Measurements from ENCODE around the gene CRTC3. TPM values are rescaled to one million over a fixed set of nuclear protein-coding genes. Genes with fewer than 3 reads are reported as not detected.
"Not testable (repeated sequence)": the region's sequence is repeated elsewhere in the genome, so short reads cannot be mapped to it uniquely, and the experiment has no call there.

CRTC3 gene
- total and polyA plus RNA-seq, 8 donors: 7.1 to 17.6 (median 11.4) TPM

- TF ChIP-seq CTCF (IDR thresholded peaks at IDR 0.05): no peak
- DNase-seq: no peak
- no peak for ATAC-seq
- Histone ChIP-seq H3K9me3 (no peaks in the 10 kb centered on the region), H3K4me1 (peaks cover 0 to 3% (median 0%) of the 10 kb centered on the region in 3 donors), H3K27ac (peak overlapping the region in 3 of 4 donors; percentile 83 to 91 (median 85)), H3K36me3 (no peaks in the 10 kb centered on the region), H3K27me3 (no peaks in the 10 kb centered on the region), H3K4me3 (peak overlapping the region in 3 of 4 donors; percentile 74 to 92 (median 76))
- intact Hi-C loops (cut with DNase I): no loop called here
- FAIRE-seq: no peak
- WGBS, 2 donors: 88 to 92% methylated on average over 14 of the region's 14 CpGs
These were observed 136.6 kb downstream of the CRTC3 start for GRCh38 chr15:90666135-90666909.

- TF ChIP-seq CTCF (IDR thresholded peaks at IDR 0.05): no peak
- WGBS, 2 donors: 83 to 86% methylated on average over 8 of the region's 8 CpGs
- DNase-seq (no peak), ATAC-seq (no peak), FAIRE-seq (no peak)
- no peaks in the 10 kb centered on the region for H3K9me3 ChIP-seq
- peaks cover 0 to 3% (median 0%) of the 10 kb centered on the region in 3 donors for H3K4me1 ChIP-seq
- H3K36me3 ChIP-seq: no peaks in the 10 kb centered on the region
- no peak overlapping the region for H3K4me3 ChIP-seq
- H3K27me3 ChIP-seq: no peaks in the 10 kb centered on the region
- intact Hi-C loops (cut with DNase I): no loop called here
- no peak overlapping the region for H3K27ac ChIP-seq
These were observed 137.5 kb downstream of the CRTC3 start for GRCh38 chr15:90667073-90667754.

GRCh38 chr15:90667755-90668345 is 138.1 kb downstream of the CRTC3 start:
- H3K9me3 ChIP-seq; H3K27ac ChIP-seq; H3K27me3 ChIP-seq; H3K36me3 ChIP-seq; H3K4me1 ChIP-seq; H3K4me3 ChIP-seq; FAIRE-seq; ATAC-seq; DNase-seq; intact Hi-C loops (cut with DNase I): not testable (repeated sequence)
- 79 to 86% methylated on average over 7 of the region's 7 CpGs for WGBS, 2 donors

- intact Hi-C loops (cut with DNase I); ATAC-seq; H3K36me3 ChIP-seq; H3K4me1 ChIP-seq; H3K9me3 ChIP-seq; FAIRE-seq; H3K27ac ChIP-seq; H3K4me3 ChIP-seq; DNase-seq; H3K27me3 ChIP-seq: not testable (repeated sequence)
- WGBS, 2 donors: 91 to 97% methylated on average over 8 of the region's 8 CpGs
These were observed 140.9 kb downstream of the CRTC3 start for GRCh38 chr15:90670631-90671030.

- H3K27me3 ChIP-seq: no peaks in the 10 kb centered on the region
- H3K9me3 ChIP-seq: no peaks in the 10 kb centered on the region
- no peaks in the 10 kb centered on the region for H3K4me1 ChIP-seq
- no peak for TF ChIP-seq CTCF (IDR thresholded peaks at IDR 0.05)
- no peak for DNase-seq
- no peak overlapping the region for H3K27ac ChIP-seq
- no peak for FAIRE-seq
- ATAC-seq: no peak
- intact Hi-C loops (cut with DNase I): no loop called here
- H3K4me3 ChIP-seq: no peak overlapping the region
- WGBS, 2 donors: 75 to 84% methylated on average over 4 of the region's 4 CpGs
- no peaks in the 10 kb centered on the region for H3K36me3 ChIP-seq
These were observed 141.5 kb downstream of the CRTC3 start for GRCh38 chr15:90671216-90671615.

GRCh38 chr15:90673357-90673756 is 143.6 kb downstream of the CRTC3 start:
- H3K27me3 ChIP-seq; DNase-seq; H3K27ac ChIP-seq; H3K9me3 ChIP-seq; ATAC-seq; intact Hi-C loops (cut with DNase I); H3K4me3 ChIP-seq; FAIRE-seq; H3K36me3 ChIP-seq; H3K4me1 ChIP-seq: not testable (repeated sequence)
- 92 to 95% methylated on average over 10 of the region's 10 CpGs for WGBS, 2 donors

Data from pancreas (tissue), 10 donors.